Tibial nerve (tissue), 4 donors: Measurements from ENCODE around the gene WASHC4. TPM values are rescaled to one million over a fixed set of nuclear protein-coding genes. Genes with fewer than 3 reads are reported as not detected.

ENCODE experiments used
- DNase-seq, 2 donors: peaks; one replicate each; pipeline ENCODE4 v3.0.0-alpha.2; 2019; ENCODE audit warnings: low spot score in 2 of 2
- H3K27ac ChIP-seq, 4 donors: fragments of 200-600 bp; sonication (generic) in 3 of 4; one replicate each; pipeline ENCODE4 v1.5.1; 2017 to 2019; ENCODE audit warnings: mild to moderate bottlenecking in 1 of 4
- H3K27me3 ChIP-seq, 2 donors: fragments of 200-600 bp; sonication (generic) in 1 of 2; one replicate each; pipeline versions ENCODE4 v1.5.1 to v1.6.0; 2017 to 2019
- H3K36me3 ChIP-seq, 3 donors: fragments of 200-600 bp; sonication (generic); one replicate each; pipeline ENCODE4 v1.5.1; 2018 to 2019
- H3K4me1 ChIP-seq, 4 donors: fragments of 200-600 bp; sonication (generic) in 3 of 4; one replicate each; pipeline ENCODE4 v1.5.1; 2017 to 2019
- H3K4me3 ChIP-seq, 4 donors: fragments of 200-600 bp; sonication (generic) in 3 of 4; one replicate each; pipeline ENCODE4 v1.5.1; 2017 to 2019; ENCODE audit warnings: mild to moderate bottlenecking in 1 of 4, moderate library complexity in 1 of 4
- H3K9me3 ChIP-seq, 4 donors: fragments of 200-600 bp; sonication (generic) in 3 of 4; one replicate each; pipeline ENCODE4 v1.5.1; 2017 to 2019
- CTCF ChIP-seq, 5 experiments: fragments of 200-600 bp in 3 of 5; fragments of 450-650 bp in 2 of 5; sonication (generic) in 3 of 5; IDR thresholded peaks; one replicate each; pipeline ENCODE4 v1.5.1; 2016 to 2019; ENCODE audit warnings: antibody characterized with exemption in 5 of 5, mild to moderate bottlenecking in 3 of 5, moderate library complexity in 2 of 5
- EP300 ChIP-seq, 2 donors: sonication (generic); formaldehyde crosslinking; IDR thresholded peaks; one replicate each; pipeline ENCODE4 v1.6.1; 2017; ENCODE audit warnings: antibody characterized with exemption in 2 of 2, mild to moderate bottlenecking in 1 of 2
- POLR2A ChIP-seq, 2 donors: fragments of 450-650 bp; IDR thresholded peaks; one replicate each; pipeline ENCODE4 v1.6.1; 2017; ENCODE audit warnings: antibody characterized with exemption in 2 of 2, mild to moderate bottlenecking in 2 of 2, moderate library complexity in 2 of 2
- WGBS, 2 donors: methylation state at CpG; one replicate each; pipeline ENCODE4 v1.1.5; 2018; 5-methylcytosine and 5-hydroxymethylcytosine counted together
- total RNA-seq, 4 donors: library from RNA; depleted of rRNA; stranded (reverse); fragments of >200 nt; gene quantifications; one replicate each; pipeline ENCODE4 v1.1.0, GENCODE V29; 2016

WASHC4 gene
- total RNA-seq: 100 to 1,000 TPM in 1 of 4 donors, 10 to 100 TPM in 3; 60.9 to 119 (median 79.9) TPM

- Histone ChIP-seq H3K9me3 (no peaks in the 10 kb centered on the region), H3K27me3 (no peaks in the 10 kb centered on the region), H3K27ac (peak within 1 kb of the TSS; percentile 93 to 97 (median 94)), H3K36me3 (peaks cover 0 to 11% (median 0%) of the 10 kb centered on the region in 3 donors), H3K4me3 (peak within 1 kb of the TSS; percentile 61 to 94 (median 89)), H3K4me1 (peaks cover 0 to 48% (median 14%) of the 10 kb centered on the region in 4 donors)
- DNase-seq: peak; percentile 89 to 91
- TF ChIP-seq EP300 (IDR thresholded peaks at IDR 0.05) (peak in 1 of 2 donors; percentile 97), CTCF (IDR thresholded peaks at IDR 0.05) (peak in 2 of 5 experiments; percentile 19 to 43), POLR2A (IDR thresholded peaks at IDR 0.05) (peak; percentile 91 to 97)
- WGBS, 2 donors: 0 to 1% methylated on average over 59 to 76 of the region's 85 CpGs
Observed at GRCh38 chr12:105107494-105108371, at the start of gene WASHC4. Gene WASHC4, plus strand, starts transcription at chr12:105107731. Its CDS starts 70 bp downstream, at chr12:105107801.

- no peak for DNase-seq
- H3K9me3 ChIP-seq: peaks cover 0 to 19% (median 0%) of the 10 kb centered on the region in 4 donors
- no peak overlapping the region for H3K27ac ChIP-seq
- H3K4me3 ChIP-seq: no peak overlapping the region
- H3K36me3 ChIP-seq: peaks cover 0 to 99% (median 0%) of the 10 kb centered on the region in 3 donors
- no peaks in the 10 kb centered on the region for H3K27me3 ChIP-seq
- no peaks in the 10 kb centered on the region for H3K4me1 ChIP-seq
- TF ChIP-seq CTCF (IDR thresholded peaks at IDR 0.05): no peak
- no peak for TF ChIP-seq POLR2A (IDR thresholded peaks at IDR 0.05)
- TF ChIP-seq EP300 (IDR thresholded peaks at IDR 0.05): no peak
- 89 to 93% methylated on average over 11 of the region's 11 CpGs for WGBS, 2 donors
Observed at GRCh38 chr12:105060715-105061378, 46.7 kb upstream of the WASHC4 start.

- no peak for DNase-seq
- Histone ChIP-seq H3K36me3 (peaks cover 0 to 78% (median 0%) of the 10 kb centered on the region in 3 donors), H3K27me3 (no peaks in the 10 kb centered on the region), H3K4me1 (no peaks in the 10 kb centered on the region), H3K9me3 (no peaks in the 10 kb centered on the region), H3K27ac (no peak overlapping the region), H3K4me3 (no peak overlapping the region)
- TF ChIP-seq EP300 (IDR thresholded peaks at IDR 0.05) (no peak), CTCF (IDR thresholded peaks at IDR 0.05) (no peak), POLR2A (IDR thresholded peaks at IDR 0.05) (no peak)
- 63 to 71% methylated on average over 7 of the region's 7 CpGs for WGBS, 2 donors
Observed at GRCh38 chr12:105064564-105065178, 42.9 kb upstream of the WASHC4 start.

GRCh38 chr12:105067511-105068031 is 40.0 kb upstream of the WASHC4 start:
- H3K27me3 ChIP-seq: no peaks in the 10 kb centered on the region
- TF ChIP-seq POLR2A (IDR thresholded peaks at IDR 0.05) (no peak), CTCF (IDR thresholded peaks at IDR 0.05) (no peak), EP300 (IDR thresholded peaks at IDR 0.05) (no peak)
- no peak for DNase-seq
- peaks cover 0 to 59% (median 0%) of the 10 kb centered on the region in 3 donors for H3K36me3 ChIP-seq
- no peak overlapping the region for H3K27ac ChIP-seq
- WGBS, 2 donors: 48 to 57% methylated on average over 6 of the region's 6 CpGs
- H3K9me3 ChIP-seq: no peaks in the 10 kb centered on the region
- no peaks in the 10 kb centered on the region for H3K4me1 ChIP-seq
- no peak overlapping the region for H3K4me3 ChIP-seq
